GM18508 (cell line): Measurements from ENCODE around the gene SMIM11.
"Not testable (repeated sequence)": the region's sequence is repeated elsewhere in the genome, so short reads cannot be mapped to it uniquely, and the experiment has no call there.

Experiments used
- ATAC-seq: cut with Tn5 transposase; IDR thresholded peaks from one replicate; pipeline ENCODE4 v1.9.1; 2021; ENCODE audit warnings: moderate number of reproducible peaks; ENCODE audit not compliant: insufficient read depth, unreplicated experiment

Gene SMIM11

GRCh38 chr21:34374940-34375618 is at the start of gene SMIM11:
SMIM11 (plus strand) TSS chr21:34375507; CDS start chr21:34379505, 3,998 bp downstream.
- not testable (repeated sequence) for ATAC-seq

GRCh38 chr21:34330055-34330454 is 45.3 kb upstream of the SMIM11 start:
- no peak for ATAC-seq

- no peak for ATAC-seq
Measured at GRCh38 chr21:34331726-34332125, 43.6 kb upstream of the SMIM11 start.

GRCh38 chr21:34332347-34332746 is 43.0 kb upstream of the SMIM11 start:
- ATAC-seq: no peak

GRCh38 chr21:34333121-34333739 is 42.1 kb upstream of the SMIM11 start:
- ATAC-seq: no peak

GRCh38 chr21:34335316-34335715 is 40.0 kb upstream of the SMIM11 start:
- ATAC-seq: no peak

- no peak for ATAC-seq
Measured at GRCh38 chr21:34336245-34336644, 39.1 kb upstream of the SMIM11 start.

GRCh38 chr21:34336756-34337391 is 38.4 kb upstream of the SMIM11 start:
- no peak for ATAC-seq

- ATAC-seq: no peak
Measured at GRCh38 chr21:34337741-34338140, 37.6 kb upstream of the SMIM11 start.

GRCh38 chr21:34338226-34338625 is 37.1 kb upstream of the SMIM11 start:
- ATAC-seq: no peak

- no peak for ATAC-seq
Measured at GRCh38 chr21:34340061-34340460, 35.2 kb upstream of the SMIM11 start.

GRCh38 chr21:34342476-34342875 is 32.8 kb upstream of the SMIM11 start:
- ATAC-seq: no peak

- ATAC-seq: no peak
Measured at GRCh38 chr21:34343347-34343746, 32.0 kb upstream of the SMIM11 start.

- no peak for ATAC-seq
Measured at GRCh38 chr21:34343838-34344381, 31.4 kb upstream of the SMIM11 start.

GRCh38 chr21:34344584-34344983 is 30.7 kb upstream of the SMIM11 start:
- no peak for ATAC-seq

- ATAC-seq: no peak
Measured at GRCh38 chr21:34345091-34345871, 30.0 kb upstream of the SMIM11 start.

- no peak for ATAC-seq
Measured at GRCh38 chr21:34345892-34346291, 29.4 kb upstream of the SMIM11 start.

- no peak for ATAC-seq
Measured at GRCh38 chr21:34348890-34349519, 26.3 kb upstream of the SMIM11 start.

- no peak for ATAC-seq
Measured at GRCh38 chr21:34351786-34352241, 23.5 kb upstream of the SMIM11 start.

- no peak for ATAC-seq
Measured at GRCh38 chr21:34352556-34352955, 22.8 kb upstream of the SMIM11 start.
